GM21576 (cell line): ENCODE results near the gene MAMLD1.
"Not testable (repeated sequence)": the region's sequence is repeated elsewhere in the genome, so short reads cannot be mapped to it uniquely, and the experiment has no call there.

ENCODE experiments used
- ATAC-seq: cut with Tn5 transposase; IDR thresholded peaks from one replicate; pipeline ENCODE4 v1.9.1; 2021; ENCODE audit warnings: mild to moderate bottlenecking, moderate library complexity; ENCODE audit not compliant: unreplicated experiment

The MAMLD1 gene, protein sequence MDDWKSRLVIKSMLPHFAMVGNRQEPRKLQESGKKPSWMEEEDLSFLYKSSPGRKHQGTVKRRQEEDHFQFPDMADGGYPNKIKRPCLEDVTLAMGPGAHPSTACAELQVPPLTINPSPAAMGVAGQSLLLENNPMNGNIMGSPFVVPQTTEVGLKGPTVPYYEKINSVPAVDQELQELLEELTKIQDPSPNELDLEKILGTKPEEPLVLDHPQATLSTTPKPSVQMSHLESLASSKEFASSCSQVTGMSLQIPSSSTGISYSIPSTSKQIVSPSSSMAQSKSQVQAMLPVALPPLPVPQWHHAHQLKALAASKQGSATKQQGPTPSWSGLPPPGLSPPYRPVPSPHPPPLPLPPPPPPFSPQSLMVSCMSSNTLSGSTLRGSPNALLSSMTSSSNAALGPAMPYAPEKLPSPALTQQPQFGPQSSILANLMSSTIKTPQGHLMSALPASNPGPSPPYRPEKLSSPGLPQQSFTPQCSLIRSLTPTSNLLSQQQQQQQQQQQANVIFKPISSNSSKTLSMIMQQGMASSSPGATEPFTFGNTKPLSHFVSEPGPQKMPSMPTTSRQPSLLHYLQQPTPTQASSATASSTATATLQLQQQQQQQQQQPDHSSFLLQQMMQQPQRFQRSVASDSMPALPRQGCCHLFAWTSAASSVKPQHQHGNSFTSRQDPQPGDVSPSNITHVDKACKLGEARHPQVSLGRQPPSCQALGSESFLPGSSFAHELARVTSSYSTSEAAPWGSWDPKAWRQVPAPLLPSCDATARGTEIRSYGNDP

DNA sequence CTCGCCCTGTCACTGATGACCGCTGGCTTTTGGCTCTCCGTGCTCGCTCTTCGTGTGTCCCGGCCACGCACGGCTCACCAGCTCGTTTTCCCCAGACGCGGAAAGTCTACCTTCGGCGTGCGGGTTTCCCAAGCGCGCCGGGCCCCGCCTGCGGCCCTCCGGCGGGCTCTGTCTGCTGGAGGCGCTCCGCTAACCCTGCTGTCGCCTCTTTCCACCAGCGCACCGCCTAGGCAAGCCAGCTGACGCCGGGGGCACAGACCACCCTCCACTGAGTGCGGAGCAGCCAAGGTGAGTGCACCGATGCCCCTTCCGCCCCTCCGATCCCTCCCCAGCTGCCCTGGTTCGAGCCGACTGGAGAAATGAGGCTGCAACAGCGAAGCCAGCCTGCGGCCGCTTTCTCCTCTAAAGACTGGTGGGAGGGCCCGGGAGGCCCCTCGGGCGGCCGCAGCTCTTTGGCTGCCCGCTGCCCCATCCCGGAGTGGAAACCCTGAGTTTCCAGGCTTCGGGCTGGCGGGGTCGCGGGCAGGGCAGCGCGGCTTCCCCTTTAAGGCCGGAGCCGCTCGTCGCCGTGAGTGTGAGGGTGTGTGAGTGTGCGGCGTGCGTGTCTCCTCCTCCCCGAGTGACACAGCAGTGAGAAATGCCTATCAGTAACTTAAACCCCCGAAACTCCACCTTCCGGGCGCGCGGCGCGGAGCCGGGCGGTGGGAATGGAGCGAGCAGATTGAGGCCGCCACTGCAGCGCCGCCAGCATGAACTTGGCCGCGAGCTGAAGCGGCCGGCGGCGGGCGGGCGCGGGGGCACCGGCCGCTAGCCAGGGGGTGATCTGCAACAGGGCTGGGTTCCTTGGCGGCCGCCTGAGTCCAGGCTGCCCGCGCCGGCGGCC, at the start of gene MAMLD1:
TSS of gene MAMLD1 (plus strand) at position 719 of the 883 bp plus-strand sequence. CDS start 82,200 bp downstream, outside the sequence.
- no peak for ATAC-seq

DNA sequence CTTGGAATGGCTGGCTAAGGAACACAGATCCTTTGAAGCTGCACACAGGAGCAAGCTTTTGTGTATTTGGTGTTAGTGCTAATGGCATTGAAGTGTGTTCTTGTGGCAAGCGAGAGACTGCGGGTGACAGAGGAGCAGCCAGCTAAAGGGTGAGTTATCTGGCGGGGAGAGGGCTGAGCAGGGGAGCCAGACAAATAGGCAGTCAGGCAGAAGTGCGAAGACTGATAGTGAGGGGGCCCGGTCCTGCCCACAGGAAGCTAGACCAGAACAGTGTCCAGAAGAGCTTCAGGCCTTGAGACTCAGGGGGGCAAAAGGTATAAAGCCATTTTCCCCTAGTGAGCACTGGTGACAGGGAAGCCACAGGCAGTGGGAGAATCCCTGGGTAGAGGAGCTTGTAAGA, 49.6 kb upstream of the MAMLD1 start:
- no peak for ATAC-seq

DNA sequence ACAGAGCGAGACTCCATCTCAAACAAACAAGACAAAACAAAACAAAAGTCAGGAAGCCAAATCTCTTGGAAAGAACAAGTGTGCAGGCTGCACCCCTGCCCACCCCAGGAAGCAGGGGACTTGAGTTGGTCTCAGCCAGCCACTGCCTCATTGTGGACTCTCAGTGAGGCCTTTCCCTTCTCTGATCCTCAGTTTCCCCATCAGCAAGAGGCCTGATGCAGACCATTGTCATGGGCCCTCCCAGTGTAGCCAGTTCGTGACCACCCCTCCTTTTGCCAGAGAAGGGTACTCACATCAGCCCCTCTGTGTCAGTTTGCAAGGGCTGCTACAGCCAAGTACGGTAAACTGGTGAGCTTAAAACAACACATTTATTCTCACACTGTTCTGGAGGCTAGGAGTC, 48.9 kb upstream of the MAMLD1 start:
- no peak for ATAC-seq

DNA sequence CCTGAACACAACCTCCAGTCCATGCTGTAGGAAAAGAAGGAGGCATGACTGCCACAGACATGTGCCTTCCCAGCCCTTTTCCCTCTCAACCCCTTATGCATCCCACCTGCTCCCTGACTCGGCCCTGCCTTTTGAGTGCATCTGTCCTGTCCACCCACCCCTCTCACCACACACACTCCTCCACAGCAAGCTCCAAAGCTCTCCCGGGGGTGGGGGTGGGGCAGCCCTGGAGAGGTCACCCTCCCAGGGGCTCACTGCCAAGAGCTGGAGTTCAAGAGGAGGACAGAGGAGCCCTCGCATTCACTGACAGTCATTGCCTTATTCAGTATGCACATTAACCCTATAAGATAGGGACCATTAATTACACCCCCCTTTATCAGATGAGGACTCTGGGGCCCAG, 46.6 kb upstream of the MAMLD1 start:
- ATAC-seq = no peak

DNA sequence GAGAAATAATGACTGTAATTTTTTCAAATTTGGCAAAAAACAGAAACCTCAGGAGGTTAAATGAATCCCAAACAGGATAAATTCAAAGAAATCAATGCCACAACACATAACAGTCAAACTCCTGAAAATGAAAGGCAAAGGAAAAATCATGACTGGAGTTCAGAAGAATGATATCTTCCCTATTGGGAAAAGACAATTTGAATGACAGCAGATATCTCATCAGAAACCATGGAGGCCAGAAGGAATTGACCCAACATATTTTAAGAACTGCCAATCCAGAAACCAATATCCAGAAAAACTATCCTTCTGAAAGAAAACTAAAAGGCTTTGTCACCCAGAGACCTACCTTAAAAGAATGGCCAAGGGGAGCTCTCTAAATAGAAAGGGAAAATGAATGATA, 40.1 kb upstream of the MAMLD1 start:
- ATAC-seq = no peak

DNA sequence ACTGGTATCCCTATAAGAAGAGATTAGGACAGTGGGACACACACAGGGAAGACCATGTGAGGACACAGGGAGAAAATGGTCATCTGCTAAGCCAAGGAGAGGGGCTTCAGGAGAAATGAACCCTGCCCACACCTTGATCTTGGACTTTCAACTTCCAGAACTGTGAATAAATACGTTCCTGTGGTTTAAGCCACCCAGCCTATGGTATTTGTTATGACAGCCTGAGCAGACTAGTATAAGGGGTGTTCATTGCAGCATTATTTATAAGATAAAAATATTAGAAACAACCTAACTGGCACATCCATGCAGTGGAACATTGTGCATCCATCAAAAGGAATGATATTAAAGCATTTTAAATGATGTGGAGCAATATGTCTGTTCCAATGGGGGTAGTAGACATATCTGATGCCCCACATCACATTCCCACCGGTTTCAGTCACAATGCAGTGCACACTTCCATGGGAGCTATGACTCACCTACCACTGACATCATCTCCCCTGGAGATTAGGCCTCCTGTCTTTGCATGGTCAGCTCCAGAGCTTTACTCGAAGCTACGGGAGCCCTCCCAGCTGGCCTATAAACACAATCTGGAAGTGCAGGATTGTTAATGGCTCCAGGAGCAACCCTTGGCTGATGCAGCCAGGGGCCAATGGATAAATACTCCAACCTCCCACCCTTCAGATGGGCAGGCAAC, 38.9 kb upstream of the MAMLD1 start:
- ATAC-seq = no peak

DNA sequence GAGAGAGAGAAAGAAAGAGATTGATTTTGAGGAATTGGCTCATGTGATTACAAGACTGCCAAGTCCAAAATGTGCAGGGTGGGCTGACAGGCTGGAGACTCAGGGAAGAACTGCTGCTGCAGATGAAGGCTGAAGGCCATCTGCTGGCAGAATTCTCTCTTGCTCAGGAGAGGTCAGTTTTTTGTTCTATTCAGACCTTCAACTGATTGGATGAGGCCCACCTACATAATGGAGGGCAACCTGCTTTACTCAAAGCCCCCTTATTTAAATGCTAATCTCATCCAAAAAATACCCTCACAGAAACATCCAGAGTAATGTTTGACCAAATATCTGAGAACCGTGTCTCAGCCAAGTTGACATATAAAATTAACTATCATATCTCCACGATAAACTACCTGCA, 38.2 kb upstream of the MAMLD1 start:
- no peak for ATAC-seq

DNA sequence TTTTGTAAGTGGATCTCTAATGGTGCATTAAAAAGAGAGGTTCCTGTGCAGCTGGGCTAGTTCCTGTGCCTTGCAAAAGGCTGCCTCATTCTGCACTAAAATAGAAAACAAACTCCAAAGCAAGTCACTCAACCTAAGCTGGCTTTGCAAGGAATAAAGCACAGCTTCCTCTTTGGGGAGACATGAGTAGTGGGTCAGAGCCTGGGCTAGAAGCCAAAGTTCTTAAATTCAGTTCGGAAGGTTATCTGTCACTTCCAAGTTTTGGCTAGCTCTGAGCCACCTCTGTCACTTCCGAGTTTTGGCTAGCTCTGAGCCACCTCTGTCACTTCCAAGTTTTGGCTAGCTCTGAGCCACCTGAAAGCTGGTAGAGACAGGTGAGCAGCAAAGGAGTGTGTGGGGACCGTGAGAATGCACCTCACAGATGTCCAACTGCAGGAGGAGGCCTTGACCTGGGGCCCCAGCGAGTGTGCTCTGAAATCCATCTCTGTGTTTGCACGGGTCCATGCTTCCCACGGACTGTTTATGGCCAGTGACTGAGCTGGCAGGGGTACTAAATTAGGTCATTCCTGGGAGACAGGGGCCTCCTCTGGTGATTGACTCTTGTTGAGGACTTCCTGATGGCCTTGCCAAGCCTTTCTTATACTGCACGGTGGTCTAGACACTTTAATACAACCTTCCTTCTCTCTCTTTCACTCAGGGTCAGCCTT, 36.4 kb upstream of the MAMLD1 start:
- no peak for ATAC-seq

DNA sequence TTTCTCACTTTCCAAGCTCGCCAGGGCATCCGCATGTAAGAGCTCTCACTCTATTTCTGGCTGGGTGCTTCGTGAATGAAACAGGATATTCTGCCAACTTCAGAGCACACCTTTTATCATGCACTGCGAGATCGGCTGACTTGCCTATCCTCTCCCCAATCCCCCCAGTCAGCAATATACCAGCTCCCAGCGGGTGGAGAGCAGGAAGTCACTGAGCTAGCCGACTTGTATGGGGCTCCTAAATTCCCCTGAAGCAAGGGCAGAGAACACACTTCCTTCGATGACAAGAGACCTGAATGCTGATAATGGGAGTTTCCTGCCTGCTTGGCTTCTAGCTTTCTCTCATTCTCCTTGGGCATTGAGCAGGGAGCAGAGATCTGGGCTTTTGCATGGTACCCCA, 33.8 kb upstream of the MAMLD1 start:
- ATAC-seq = no peak

DNA sequence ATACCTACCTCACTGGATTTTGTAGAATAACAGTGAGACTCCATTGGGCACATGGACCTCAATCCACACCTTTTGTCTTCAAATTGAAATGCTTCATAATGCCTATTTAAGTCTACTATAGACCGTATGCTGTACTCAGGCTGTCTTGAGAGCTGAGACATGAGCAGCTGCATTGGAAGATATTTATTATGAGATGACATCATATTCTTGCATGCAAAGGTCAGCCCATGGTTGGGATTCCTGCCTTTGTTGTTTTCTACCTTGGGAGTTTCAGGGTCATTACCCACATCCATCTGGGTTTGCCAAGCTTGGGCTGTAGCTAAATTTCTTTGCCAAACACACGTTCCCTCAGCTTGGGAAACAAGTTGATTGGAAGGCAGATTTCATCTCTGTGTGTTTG, 33.2 kb upstream of the MAMLD1 start:
- no peak for ATAC-seq

DNA sequence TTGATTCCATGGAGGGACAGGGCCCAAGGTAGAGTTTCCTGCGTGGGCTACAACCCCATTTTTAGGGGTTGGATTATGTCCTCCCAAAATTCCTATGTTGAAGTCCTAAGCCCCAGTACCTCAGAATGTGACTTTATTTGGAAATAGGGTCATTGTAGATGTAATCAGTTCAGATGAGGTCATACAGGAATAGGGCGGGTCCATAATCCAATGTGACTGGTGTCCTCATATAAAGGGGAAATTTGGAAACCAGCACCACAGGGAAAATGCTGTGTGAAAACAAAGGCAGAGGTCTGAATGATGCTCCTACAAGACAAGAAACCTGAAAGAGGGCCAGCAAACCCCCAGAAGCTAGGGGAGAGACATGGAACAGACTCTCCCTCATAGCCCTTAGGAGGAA, 31.1 kb upstream of the MAMLD1 start:
- ATAC-seq = no peak

DNA sequence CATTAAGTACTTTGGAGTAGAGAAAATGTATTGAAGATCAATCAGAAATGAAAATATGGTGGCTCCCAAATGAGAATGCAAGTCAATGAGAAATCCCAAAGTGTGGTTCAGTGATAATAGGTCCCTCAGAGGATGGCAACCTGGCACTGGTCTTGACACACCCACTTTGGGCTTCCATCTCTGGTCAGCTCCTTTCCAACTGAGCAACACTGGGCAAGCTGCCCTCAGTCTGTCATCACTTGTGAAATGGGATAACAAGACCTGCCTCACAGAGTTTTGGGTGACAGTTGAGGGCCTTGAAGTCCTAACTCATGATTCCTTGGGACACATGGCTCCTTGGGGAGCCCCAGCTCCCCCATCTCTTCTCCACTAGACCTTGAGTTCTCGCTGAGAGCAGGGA, 29.0 kb upstream of the MAMLD1 start:
- no peak for ATAC-seq

DNA sequence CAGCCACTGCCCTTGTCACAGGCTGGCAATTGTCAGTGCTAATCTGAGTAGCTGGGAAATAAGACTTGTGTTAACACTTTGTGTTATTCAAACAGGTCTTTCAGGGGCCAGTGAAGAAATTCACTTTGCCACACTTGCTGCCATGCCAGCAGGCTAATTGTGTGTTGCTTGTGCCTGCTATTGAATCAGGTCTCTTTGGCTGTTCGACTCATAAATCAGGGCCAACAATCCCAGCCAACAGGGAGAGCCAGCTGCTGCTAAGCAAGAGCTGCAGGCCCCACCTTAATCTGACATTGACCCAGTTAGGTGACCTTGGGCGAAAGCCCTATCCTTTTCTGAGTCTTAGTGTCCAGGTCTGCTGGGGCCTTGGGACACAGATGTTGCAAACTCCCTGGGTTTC, 28.1 kb upstream of the MAMLD1 start:
- no peak for ATAC-seq

DNA sequence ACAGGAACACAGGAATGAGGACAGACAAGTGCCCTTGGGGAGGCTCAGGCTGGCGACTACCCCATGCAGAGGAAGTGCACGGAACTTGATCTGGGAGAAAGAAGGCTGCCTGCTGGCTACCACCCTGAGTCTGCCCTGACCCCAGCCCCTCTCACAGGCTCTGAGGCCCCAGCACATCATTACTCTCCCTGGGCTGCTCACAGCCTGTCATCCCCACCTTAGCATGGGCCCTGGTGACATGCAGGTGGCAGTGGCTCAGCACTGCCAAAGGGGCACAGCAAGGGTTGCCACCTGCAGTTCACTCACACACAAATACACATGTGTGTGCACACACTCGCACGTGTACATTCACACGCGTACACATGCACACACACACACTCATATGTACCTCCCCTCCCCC, 26.1 kb upstream of the MAMLD1 start:
- no peak for ATAC-seq

DNA sequence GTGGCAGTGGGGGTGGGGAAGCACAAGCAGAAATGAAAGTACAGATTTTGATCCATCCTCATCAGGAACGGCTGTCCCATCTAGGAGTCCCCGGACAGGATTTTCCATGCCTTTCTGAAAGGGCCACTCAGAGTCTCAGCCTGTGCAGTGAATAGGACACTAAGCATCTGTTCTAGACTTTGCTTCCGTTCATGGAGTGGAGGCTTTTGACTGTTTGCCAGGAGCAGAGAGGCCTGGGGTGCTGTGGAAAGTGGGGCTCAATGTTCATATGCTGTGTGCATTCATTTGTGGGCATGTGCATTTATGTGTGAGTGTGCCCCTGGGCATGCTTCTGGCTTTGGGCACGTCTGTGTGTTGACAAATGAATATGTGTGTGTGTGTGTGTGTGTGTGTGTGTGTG, 25.6 kb upstream of the MAMLD1 start:
- no peak for ATAC-seq

DNA sequence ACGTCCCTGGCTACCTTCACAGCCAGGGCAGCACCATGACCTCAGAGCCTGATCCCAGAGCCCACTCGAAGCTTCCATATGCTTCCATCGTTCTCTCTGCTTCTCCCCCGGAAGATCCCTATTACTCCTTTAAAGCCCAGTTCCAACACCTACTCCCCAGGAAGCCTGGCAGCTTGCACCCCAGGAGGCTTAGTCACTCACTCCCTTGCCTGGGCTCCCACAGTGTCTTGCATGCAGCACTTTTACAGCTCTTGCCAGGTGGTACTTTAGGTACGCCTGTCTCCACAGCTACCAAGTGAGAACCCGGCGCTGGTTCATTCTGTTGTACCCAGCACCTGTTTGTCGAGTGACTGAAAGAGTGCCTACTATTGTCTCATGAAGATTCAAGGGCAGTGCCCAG, 24.5 kb upstream of the MAMLD1 start:
- no peak for ATAC-seq

DNA sequence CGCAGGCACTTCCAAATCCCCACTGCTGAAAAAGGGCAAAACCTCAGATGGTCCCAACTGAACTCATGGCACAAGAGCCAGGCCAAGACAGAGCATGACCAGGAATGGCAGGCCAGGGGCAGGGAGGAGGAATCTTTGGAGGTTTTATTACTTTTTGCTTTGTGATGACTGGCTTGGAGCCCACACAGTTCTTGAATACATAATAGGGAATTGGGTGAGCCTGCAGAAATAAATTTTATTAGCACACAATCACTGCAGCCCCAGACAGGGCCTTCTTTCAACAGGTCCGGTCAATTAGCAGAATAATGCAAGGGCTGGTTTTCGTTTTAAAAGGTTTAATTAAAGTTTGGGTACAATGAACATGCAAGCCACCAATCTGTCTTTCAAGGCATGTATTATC, 23.4 kb upstream of the MAMLD1 start:
- ATAC-seq = no peak

DNA sequence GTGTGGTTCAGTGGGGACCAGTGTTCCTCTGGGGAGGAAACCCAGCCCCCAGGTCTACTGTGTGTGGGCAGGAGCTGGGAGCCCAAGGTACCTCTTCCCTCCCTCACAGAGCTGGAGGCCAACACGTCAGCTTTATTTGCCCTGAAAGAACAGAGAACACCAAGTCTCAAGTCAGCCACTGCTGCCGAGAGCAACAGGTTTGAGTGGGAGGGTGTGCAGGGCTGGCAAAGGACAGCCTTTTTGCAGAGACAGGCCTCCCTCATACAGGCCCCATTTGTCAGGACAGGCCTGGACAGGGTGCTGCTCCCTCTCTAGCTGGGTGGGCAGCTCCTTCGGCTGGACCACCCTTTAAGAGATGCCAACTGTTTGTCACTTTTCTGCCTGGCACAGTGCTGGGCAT, 22.8 kb upstream of the MAMLD1 start:
- not testable (repeated sequence) for ATAC-seq

DNA sequence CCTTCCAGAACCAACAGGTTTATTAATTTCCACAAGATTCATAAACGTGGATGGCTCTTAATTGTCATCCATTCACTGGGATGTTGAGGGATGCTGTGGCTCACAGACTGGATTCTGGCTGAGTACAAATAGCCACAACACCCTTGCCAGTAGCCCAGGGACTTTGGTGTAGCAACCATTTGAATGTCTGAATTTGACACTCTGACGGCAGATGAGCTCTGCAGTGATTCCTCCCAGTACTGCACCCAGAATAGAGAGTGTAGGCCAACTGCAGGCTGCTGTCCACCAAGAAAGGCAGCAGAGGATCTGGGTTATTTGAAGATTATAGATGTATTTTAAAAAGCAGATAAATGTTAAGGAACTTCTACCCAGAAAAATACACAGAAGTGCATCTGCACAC, 15.6 kb upstream of the MAMLD1 start:
- no peak for ATAC-seq

DNA sequence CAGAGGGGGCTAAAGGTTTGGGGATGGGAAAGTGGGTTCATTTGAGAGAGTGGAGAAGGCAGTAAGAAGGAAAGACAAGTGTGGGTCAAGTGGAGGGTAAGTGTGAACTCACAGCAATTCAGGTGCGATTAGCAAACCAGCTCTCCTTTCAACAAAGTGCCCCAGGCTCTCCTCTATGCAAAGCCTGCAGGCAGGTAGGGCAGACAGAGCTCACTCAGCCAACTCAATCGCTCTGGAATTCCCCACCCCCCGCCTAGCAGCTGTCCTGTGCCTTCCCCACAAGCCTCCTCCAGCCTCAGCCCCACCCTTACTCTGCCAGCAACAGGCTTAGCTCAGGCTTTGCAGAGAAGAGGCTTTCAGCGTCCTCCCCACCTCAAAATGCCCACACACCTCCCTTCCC, 14.8 kb upstream of the MAMLD1 start:
- no peak for ATAC-seq
